ENCODE measurements around the gene FRAT1. TPM values are rescaled to one million over a fixed set of nuclear protein-coding genes. Genes with fewer than 3 reads are reported as not detected.

The FRAT1 gene
- total and polyA plus RNA-seq, 2 of the 13 experiments (the other 11 are each of a cell fraction or from before 2014, with no cell fraction given): 1.7 to 2.3 TPM

DNA sequence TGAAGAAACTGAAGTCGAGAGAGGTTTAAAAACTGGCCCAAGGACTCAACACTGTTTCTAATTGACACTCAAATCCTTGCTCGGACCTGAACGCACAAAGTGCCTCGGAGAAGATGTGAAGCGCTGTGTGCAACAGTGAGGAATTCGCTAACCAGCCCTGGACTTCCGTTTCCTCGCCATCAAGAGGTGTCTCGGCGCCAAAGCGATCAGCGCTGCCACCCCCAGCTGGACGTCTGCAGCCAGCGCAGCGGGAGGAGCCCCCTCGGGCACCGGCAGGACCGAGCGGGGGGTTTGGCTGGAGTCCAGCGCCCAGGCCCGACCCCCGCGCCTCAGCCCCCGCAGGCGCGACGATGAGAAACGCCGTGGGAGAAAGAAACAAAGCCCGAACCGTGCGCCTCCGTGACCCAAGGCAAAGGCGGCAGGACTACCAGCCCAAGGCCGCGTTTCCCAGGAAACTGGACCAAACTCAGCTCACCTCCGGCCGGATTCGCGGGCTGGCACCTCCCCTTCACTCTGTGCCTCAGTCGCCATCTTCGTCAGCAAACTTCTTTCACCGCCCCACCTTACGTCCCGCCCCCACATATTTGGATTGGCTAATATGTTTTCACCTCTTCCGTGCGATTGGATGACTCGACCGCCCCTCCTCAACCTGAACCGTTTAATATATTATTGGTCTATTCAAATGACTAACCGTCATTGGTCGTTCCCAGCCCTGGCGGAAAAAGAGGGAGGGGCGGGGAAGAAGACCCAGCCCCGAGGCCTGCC lies 26.8 kb upstream of the FRAT1 start, which contains the start of gene ARHGAP19 (continued):
- TF ChIP-seq, protein P1, sequence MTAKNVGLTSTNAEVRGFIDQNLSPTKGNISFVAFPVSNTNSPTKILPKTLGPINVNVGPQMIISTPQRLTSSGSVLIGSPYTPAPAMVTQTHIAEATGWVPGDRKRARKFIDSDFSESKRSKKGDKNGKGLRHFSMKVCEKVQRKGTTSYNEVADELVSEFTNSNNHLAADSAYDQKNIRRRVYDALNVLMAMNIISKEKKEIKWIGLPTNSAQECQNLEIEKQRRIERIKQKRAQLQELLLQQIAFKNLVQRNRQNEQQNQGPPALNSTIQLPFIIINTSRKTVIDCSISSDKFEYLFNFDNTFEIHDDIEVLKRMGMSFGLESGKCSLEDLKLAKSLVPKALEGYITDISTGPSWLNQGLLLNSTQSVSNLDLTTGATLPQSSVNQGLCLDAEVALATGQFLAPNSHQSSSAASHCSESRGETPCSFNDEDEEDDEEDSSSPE (CRISPR knock-in tag; IDR thresholded peaks at IDR 0.05): peak; percentile 92
- peak; percentile 17; the same call in 1 of the 2 replicates for TF ChIP-seq KLF12 (CRISPR knock-in tag; IDR thresholded peaks at IDR 0.05; ENCODE audit: borderline replicate concordance)
- TF ChIP-seq ZNF572 (CRISPR knock-in tag; IDR thresholded peaks at IDR 0.05): 0 out of 2 replicates have a peak, but pooled peaks have one; percentile 19
- no peak for TF ChIP-seq CEBPB (IDR thresholded peaks at IDR 0.05; ENCODE audit: borderline replicate concordance, low read depth, low read length)
- TF ChIP-seq, protein P2, sequence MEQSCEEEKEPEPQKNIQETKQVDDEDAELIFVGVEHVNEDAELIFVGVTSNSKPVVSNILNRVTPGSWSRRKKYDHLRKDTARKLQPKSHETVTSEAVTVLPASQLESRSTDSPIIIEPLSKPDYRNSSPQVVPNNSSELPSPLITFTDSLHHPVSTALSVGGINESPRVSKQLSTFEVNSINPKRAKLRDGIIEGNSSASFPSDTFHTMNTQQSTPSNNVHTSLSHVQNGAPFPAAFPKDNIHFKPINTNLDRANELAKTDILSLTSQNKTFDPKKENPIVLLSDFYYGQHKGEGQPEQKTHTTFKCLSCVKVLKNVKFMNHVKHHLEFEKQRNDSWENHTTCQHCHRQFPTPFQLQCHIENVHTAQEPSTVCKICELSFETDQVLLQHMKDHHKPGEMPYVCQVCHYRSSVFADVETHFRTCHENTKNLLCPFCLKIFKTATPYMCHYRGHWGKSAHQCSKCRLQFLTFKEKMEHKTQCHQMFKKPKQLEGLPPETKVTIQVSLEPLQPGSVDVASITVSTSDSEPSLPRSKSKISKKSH (CRISPR knock-in tag; IDR thresholded peaks at IDR 0.05; ENCODE audit: borderline replicate concordance): peak; percentile 52; the same call in 1 of the 2 replicates
- TF ChIP-seq, protein P3, sequence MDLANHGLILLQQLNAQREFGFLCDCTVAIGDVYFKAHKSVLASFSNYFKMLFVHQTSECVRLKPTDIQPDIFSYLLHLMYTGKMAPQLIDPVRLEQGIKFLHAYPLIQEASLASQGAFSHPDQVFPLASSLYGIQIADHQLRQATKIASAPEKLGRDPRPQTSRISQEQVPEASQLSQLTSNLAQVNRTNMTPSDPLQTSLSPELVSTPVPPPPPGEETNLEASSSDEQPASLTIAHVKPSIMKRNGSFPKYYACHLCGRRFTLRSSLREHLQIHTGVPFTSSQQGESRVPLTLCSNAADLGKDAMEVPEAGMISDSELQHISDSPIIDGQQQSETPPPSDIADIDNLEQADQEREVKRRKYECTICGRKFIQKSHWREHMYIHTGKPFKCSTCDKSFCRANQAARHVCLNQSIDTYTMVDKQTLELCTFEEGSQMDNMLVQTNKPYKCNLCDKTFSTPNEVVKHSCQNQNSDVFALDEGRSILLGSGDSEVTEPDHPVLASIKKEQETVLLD (CRISPR knock-in tag; IDR thresholded peaks at IDR 0.05; ENCODE audit: low read depth): peak; percentile 75; the same call in 1 of the 2 replicates
- peak; percentile 19; the same call in 1 of the 2 replicates for TF ChIP-seq CAMTA2 (CRISPR knock-in tag; IDR thresholded peaks at IDR 0.05; ENCODE audit: borderline replicate concordance)
- no peak for TF ChIP-seq PLRG1 (conservative IDR thresholded peaks at IDR 0.05)
- TF ChIP-seq, protein P4, sequence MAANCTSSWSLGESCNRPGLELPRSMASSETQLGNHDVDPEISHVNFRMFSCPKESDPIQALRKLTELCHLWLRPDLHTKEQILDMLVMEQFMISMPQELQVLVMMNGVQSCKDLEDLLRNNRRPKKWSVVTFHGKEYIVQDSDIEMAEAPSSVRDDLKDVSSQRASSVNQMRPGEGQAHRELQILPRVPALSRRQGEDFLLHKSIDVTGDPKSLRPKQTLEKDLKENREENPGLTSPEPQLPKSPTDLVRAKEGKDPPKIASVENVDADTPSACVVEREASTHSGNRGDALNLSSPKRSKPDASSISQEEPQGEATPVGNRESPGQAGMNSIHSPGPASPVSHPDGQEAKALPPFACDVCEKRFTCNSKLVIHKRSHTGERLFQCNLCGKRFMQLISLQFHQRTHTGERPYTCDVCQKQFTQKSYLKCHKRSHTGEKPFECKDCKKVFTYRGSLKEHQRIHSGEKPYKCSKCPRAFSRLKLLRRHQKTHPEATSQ (CRISPR knock-in tag; IDR thresholded peaks at IDR 0.05; ENCODE audit: borderline replicate concordance): 0 out of 2 replicates have a peak, but pooled peaks have one; percentile 30
- TF ChIP-seq, protein P5, sequence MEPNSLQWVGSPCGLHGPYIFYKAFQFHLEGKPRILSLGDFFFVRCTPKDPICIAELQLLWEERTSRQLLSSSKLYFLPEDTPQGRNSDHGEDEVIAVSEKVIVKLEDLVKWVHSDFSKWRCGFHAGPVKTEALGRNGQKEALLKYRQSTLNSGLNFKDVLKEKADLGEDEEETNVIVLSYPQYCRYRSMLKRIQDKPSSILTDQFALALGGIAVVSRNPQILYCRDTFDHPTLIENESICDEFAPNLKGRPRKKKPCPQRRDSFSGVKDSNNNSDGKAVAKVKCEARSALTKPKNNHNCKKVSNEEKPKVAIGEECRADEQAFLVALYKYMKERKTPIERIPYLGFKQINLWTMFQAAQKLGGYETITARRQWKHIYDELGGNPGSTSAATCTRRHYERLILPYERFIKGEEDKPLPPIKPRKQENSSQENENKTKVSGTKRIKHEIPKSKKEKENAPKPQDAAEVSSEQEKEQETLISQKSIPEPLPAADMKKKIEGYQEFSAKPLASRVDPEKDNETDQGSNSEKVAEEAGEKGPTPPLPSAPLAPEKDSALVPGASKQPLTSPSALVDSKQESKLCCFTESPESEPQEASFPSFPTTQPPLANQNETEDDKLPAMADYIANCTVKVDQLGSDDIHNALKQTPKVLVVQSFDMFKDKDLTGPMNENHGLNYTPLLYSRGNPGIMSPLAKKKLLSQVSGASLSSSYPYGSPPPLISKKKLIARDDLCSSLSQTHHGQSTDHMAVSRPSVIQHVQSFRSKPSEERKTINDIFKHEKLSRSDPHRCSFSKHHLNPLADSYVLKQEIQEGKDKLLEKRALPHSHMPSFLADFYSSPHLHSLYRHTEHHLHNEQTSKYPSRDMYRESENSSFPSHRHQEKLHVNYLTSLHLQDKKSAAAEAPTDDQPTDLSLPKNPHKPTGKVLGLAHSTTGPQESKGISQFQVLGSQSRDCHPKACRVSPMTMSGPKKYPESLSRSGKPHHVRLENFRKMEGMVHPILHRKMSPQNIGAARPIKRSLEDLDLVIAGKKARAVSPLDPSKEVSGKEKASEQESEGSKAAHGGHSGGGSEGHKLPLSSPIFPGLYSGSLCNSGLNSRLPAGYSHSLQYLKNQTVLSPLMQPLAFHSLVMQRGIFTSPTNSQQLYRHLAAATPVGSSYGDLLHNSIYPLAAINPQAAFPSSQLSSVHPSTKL (CRISPR knock-in tag; IDR thresholded peaks at IDR 0.05): peak; percentile 68; the same call in 1 of the 2 replicates
- TF ChIP-seq EP300 (IDR thresholded peaks at IDR 0.05; ENCODE audit: low read depth in 2 of 2, low read length in 2 of 2): 0 out of 4 replicates have a peak, but pooled peaks of 1 of the 2 experiments have one; percentile 9
- peak; percentile 24; the same call in 1 of the 2 replicates for TF ChIP-seq EP300 (CRISPR knock-in tag; IDR thresholded peaks at IDR 0.05; ENCODE audit: borderline replicate concordance)
- peak; percentile 80; the same call in 1 of the 2 replicates for TF ChIP-seq ZNF230 (CRISPR knock-in tag; IDR thresholded peaks at IDR 0.05)
- no peak for TF ChIP-seq NBN (conservative IDR thresholded peaks at IDR 0.05)
- TF ChIP-seq ZSCAN21 (CRISPR knock-in tag; IDR thresholded peaks at IDR 0.05; ENCODE audit: borderline replicate concordance): peak; percentile 53; the same call in 1 of the 2 replicates
- TF ChIP-seq ZNF777 (CRISPR knock-in tag; IDR thresholded peaks at IDR 0.05): no peak; the same call in 1 of the 2 replicates
- TF ChIP-seq NFYB (CRISPR knock-in tag; IDR thresholded peaks at IDR 0.05): peak; percentile 99
- TF ChIP-seq HOXA9 (CRISPR knock-in tag; IDR thresholded peaks at IDR 0.05; ENCODE audit: borderline replicate concordance): no peak
- TF ChIP-seq MATR3 (CRISPR knock-in tag; IDR thresholded peaks at IDR 0.05): no peak

All from HepG2 (cell line).